ENCODE measurements around the gene CTIF.

GRCh38 chr18:48821251-48821590 is 282.4 kb downstream of the CTIF start:
- TF ChIP-seq CTCF (conservative IDR thresholded peaks at IDR 0.05 in 1 of 2, IDR thresholded peaks at IDR 0.05 in 1 of 2; ENCODE audit: low read depth in 1 of 2, low read length in 2 of 2) (no peak), EZH2 (IDR thresholded peaks at IDR 0.05; ENCODE audit: low read length, missing control alignments) (no peak)
